ENCODE data around the gene FCN3. TPM values are rescaled to one million over a fixed set of nuclear protein-coding genes. Genes with fewer than 3 reads are reported as not detected.

Gene FCN3
- not detected in 2 replicates for total RNA-seq

GRCh38 chr1:27374362-27375086, at the start of gene FCN3:
Gene FCN3 (minus strand): TSS chr1:27374824. CDS start chr1:27374818, 6 bp downstream.

GRCh38 chr1:27392096-27392777, 17.6 kb upstream of the FCN3 start, which contains the start of gene GPR3:
Gene GPR3 (plus strand): TSS chr1:27392622. CDS start chr1:27393799, 1,177 bp downstream.

GRCh38 chr1:27383039-27383605, 8.5 kb upstream of the FCN3 start, which contains the start of gene CD164L2:
Gene CD164L2 (minus strand): TSS chr1:27383333. CDS start chr1:27383239, 94 bp downstream.

GRCh38 chr1:27366411-27367159, 8.0 kb downstream of the FCN3 start, which contains the start of gene MAP3K6:
Gene MAP3K6 (minus strand): TSS chr1:27366961. CDS start chr1:27366597, 364 bp downstream.

GRCh38 chr1:27341525-27342252, 32.9 kb downstream of the FCN3 start, which contains the start of gene SYTL1:
Gene SYTL1 (plus strand): TSS chr1:27342022. CDS start chr1:27345335, 3,313 bp downstream.

GRCh38 chr1:27321813-27322568, 52.6 kb downstream of the FCN3 start, which contains the start of gene TMEM222:
Gene TMEM222 (plus strand): TSS chr1:27322163. CDS start chr1:27322198, 35 bp downstream.

Small RNA genes within 50 kb of the gene (small RNA-seq; reads per million reads assigned to genes)
- gene RNU6-48P: 0.27 reads per million, percentile 5 among the genes with 10 or more reads in this experiment

Other genes with a start within 250 kb of the FCN3 start
- gene SLC9A1, start 219.7 kb downstream of the FCN3 start, total RNA-seq: 3.7 and 5.3 TPM in 2 replicates
- gene WDTC1, start 140.2 kb downstream of the FCN3 start, total RNA-seq: 13.6 and 18.8 TPM in 2 replicates
- 21.9 and 25.0 TPM in 2 replicates for gene TMEM222, start 52.7 kb downstream of the FCN3 start, total RNA-seq
- gene SYTL1, start 32.8 kb downstream of the FCN3 start, total RNA-seq: not detected in 2 replicates
- 24.8 and 26.5 TPM in 2 replicates for gene MAP3K6, start 7.9 kb downstream of the FCN3 start, total RNA-seq
- gene CD164L2, start 8.5 kb upstream of the FCN3 start, total RNA-seq: not detected in 2 replicates
- gene GPR3, start 17.8 kb upstream of the FCN3 start, total RNA-seq: 0.73 and 1.2 TPM in 2 replicates
- gene WASF2, start 115.3 kb upstream of the FCN3 start, total RNA-seq: 16.9 and 20.1 TPM in 2 replicates
- 8.1 and 12.3 TPM in 2 replicates for gene AHDC1, start 229.3 kb upstream of the FCN3 start, total RNA-seq